NCI-H82 treated with DMSO at 0.1 percent for 48 hours (cell line): ENCODE data around the gene SLC6A15.
A peak's percentile ranks its signal among the peaks of the same experiment; 100 is the strongest.

Experiments used
- DNase-seq: peaks from one replicate; lab custom pipeline; 2025; ENCODE audit not compliant: unreplicated experiment; lab: John Stamatoyannopoulos, UW

Gene SLC6A15

DNA sequence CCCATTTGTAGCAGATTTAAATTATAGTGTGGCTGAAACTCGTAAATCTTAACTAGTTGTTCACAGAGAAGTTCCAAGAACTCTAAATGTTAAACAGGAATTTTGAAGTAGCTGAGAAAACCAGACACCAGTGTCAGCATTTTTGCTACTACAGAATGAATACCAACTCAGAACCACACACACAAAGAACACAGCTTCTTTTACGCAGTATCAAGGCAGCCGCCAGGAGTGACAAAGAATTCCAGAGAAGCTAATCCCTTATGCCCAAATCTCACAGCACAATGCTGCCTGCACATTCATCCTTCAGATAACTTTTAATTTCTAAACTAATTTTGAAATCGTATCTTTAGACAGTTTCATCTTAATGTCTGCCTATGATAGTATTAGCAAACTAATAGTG lies 37.4 kb downstream of the SLC6A15 start:
- peak; percentile 33 for DNase-seq

DNA sequence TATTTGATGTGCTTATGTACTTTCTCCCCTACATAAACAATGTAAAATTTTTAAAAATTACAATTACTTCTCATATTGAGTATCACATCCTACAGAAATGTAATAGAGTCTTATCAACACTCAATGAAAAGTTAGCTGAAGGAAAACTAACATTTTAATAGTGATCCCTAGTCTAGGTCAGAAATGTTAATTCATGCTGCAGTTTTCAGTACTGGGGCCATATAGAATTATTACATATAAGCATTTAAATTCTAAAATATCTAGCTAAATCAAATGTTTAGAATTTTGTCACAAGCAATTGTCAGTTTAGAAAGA lies 37.8 kb downstream of the SLC6A15 start:
- no peak for DNase-seq

- DNase-seq, result peak; percentile 69
Measured at GRCh38 chr12:84874125-84874824, 38.3 kb downstream of the SLC6A15 start.

DNA sequence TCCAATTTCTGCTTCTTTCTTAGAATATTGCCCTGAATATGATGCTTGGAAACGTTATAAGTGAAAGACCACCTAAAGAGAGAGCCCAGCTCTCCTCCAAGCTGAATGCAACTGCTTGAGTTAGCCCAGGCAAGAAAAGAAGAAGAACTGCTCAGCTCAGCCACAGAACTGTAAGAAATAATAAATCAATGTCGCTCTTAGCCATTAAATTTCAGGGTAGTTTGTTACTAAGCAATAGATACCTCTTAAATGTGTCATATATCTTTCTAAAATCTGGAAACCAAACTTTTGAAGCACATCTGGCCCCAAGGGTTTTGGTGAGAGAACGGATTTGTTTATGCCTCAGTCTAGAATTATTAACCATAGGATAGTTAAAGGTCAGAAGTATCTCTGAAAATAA lies 50.4 kb downstream of the SLC6A15 start:
- no peak for DNase-seq

- DNase-seq, result no peak
Measured at GRCh38 chr12:84860718-84861117, 51.9 kb downstream of the SLC6A15 start.

DNA sequence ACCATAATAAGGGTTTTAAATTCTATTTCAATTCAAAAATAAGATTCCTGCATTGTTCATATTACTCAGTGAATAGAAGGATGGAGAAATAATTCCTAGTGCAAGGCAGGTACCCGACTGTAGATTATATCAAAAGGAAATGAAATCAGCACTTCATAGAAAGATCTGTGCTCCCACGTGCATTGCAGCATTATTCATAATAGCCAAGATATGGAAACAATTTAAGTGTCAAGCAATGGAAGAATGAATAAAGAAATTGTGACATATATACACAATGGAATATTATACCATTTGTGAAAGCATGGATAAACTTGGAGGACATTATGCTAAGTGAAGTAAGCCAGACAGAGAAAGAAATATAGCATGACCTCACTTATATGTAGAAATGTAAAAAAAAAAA lies 53.8 kb downstream of the SLC6A15 start:
- no peak for DNase-seq

DNA sequence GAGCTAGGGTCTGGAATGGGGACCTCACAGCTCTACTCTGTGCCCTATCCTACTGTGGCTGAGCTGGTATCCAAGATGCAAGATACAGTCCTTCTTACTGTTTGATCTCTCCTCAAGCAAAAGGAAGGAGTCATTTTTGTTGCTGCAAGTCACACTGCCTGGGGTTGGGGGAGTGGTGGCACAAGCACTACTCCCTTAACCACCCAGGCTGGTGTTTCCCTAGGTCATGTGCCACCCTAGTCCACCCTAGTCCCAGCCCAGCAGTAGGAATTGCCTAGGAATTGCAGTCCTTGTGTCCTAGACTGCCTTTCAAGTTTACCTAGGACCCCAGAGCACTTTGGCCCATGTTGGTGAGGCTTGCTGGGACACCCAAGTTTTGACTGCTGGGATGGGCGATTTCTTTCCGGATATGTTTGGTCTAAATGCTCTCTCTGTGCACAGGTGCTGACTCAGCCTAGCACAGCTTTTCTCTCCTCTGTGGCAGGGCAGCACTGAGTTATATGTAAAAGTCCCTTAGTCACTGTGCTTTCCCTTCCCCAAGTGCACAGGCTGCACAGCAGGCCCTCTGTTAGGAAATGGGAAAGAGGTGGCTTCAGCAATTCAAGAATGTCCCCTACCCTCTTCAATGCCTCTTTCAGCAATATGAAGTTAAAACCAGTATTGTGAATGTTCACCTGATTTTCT lies 54.9 kb downstream of the SLC6A15 start:
- DNase-seq, result no peak

DNA sequence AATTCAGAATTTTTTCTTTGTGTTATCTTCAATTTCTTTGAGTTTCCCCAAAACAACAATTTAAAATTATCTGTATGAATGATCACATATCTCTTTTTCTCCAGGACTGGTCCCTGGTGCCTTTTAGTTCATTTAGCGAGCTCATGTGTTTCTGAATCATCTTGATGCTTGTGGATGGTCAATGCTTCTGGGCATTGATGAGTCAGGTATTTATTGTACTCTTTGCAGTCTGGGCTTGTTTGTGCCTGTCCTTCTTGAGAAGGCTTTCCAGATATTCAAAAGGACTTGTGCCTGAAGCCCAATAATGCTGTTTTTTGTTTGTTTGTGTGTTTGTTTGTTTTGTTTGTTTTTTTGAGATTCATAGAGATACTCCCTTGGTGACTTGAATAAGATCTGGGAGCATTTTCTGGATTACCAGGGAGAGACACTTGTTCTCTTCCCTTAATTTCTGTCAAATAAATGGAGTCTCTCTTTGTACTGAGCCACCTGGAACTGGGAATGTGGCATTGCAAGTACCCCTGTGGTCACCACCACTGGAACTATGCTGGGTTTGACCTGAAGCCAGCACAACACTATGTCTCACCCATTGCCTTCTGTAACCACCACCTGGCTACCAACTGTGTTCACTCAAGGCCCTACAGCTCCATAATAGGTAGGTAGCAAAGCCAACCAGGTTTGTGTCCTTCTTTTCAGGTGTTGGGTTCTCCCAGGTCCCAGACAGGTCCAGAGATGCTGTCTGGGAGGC lies 56.3 kb downstream of the SLC6A15 start:
- no peak for DNase-seq

DNA sequence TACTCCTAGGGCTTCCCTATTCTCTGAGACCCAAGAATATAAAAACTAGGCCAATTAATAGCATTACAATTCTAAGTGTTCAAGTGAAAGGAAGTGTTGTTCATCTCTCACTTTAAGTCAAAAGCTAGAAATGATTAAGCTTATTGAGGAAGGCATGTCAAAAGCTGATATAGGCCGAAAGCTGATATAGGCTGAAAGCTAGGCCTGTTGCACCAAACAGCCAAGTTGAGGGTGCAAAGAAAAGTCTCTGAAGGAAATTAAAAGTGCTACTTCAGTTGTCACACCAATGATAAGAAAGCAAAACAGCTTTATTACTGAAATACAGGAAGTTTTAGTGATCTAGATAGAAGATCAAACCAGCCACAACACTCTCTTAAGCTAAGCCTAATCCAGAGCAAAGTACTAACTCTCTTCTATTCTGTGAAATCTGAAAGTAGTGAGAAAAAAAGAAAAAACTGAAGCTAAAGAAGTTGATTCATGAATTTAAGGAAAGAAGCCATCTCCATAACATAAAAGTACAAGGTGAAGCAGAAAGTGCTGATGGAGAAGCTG lies 68.9 kb downstream of the SLC6A15 start:
- no peak for DNase-seq

DNA sequence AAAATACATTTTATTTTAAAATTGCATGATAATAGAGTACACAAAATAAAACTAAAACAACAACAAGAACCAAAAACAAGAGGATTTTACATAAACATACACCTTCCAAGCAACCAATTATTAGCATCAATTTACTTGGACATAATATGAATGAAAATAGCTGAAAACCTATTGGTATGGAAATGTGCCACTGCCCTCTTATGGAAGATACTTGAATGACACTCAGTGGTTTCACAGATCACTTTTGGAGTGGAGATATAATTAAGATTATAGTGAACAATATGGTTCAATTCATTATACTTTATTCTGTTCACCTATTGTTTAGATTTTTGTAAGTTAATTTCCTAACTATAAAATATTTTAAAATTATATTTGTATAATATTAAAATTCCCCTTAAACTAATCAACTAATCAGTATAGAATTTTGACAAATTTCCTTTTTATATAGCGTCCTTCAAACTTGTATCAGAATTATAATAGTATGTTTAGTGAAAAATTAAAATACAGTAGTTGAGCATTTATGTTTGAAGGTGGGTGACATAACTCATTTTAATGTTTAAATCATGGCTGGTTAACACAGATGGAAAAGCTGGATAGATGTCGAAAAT lies 70.1 kb downstream of the SLC6A15 start:
- peak; percentile 45 for DNase-seq

DNA sequence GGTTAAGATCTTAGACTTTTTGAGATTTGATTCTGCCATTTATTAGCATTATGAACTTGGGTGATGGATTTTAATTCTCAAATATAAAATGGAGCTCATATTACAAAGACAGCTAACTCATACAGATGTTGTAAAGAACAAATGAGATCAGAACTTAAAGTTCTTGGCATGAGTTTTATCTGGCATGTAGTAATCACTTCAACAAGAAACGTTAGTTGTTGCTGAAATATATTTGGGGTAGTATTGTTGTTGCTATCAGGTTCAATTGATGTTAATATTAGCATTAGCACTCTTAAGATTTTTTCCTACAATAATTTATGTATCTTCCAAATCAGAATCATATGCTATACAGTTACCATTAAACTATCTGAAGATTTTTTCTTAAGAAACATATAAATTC lies 71.0 kb downstream of the SLC6A15 start:
- DNase-seq, result no peak

DNA sequence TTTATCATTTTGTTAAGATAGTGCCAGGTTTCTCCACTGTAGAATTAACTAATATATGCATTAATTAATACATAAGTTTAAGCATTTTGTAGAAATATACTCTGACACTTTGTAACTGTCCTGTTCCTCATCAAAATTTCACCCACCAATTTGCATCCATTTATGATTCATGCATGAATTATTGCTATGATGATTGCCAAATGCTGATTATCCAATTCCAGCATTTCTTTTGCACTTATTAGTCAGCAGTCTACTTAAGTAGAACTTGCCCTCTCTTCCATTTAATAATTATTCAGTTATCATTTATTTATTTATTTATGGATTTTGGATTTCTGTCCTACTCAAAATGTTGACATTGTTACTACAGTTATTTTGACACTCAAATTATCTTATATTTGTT lies 72.2 kb downstream of the SLC6A15 start:
- DNase-seq, result no peak

GRCh38 chr12:84826925-84827324 lies 85.7 kb downstream of the SLC6A15 start:
- no peak for DNase-seq

GRCh38 chr12:84825149-84825548 lies 87.5 kb downstream of the SLC6A15 start:
- DNase-seq, result no peak

DNA sequence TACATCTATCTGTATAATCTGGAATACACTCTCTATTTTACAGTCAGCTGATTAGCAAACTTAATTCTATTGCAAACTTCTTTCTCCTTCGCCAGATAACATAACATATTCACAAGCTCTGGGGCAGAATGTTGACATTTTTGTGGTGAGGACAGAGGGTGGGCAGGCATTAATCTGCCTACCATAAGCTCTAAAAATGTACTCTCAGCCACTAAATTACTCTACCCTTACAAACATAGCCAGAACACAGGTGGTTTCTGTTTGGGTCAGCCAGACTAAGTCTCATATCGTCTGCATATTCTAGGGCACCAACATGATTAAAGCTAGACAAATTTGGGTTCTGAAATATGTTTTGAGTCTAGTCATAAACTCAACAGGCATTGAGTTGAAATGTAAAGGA lies 90.1 kb downstream of the SLC6A15 start:
- DNase-seq, result no peak

DNA sequence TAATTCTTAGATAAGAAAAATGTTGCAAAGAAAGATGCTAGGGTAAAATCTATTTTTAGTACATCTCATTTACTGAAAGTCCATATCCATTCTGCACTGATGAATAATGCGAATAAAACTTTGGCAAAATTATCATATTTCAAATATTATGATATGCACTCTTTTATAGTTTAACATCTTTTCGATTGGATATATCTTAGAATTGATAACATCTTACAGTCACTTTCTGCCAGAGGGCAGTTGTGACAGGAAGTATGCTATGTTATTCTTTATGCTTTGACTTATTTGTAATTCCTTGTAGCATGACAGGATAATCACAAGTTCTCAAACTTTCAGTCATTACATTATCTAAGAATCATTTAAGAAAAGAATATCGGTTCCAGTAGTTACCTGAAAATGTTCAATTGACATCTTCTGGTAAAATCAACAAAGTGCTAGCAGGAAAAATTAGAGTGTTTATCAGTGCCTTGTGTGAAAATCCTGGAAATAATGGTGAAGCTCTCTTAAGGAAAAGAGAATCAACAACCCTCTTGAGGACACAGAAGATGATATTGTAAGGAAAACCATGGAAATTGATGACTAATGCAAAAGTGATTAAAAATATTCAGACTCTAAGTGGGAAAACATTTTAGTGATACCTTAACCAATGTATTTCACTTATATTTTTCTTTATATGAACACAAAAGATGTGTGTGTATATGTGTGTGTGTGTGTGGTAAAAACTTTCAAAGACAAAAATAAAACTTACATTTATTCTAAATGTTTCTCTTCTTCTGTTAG lies 95.5 kb downstream of the SLC6A15 start:
- DNase-seq, result no peak

DNA sequence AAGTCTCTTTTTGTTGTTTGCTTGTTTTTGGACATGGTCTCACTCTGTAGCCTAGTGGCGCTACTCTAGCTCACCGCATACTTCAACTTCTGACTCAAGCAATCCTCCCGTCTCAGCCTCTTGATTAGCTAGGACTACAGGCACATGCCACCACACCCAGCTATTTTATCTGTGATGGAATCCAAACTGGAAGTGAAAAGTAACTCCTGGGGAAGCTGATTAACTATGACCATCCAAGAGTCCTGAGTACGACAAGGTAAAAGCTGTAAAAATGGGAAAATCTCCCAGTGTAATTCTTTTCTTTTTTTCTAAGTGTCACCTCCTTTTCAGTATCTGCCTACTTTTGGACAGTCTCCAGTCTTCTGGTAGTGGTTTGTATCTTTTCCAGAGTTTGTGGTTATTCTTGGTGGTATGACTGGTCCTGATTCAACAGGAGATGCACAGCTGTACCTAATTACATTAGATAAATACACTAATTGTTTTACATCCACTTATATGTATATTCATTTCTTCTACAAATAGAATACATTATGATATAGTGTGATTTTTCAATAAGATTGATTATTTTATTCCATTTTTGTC lies 97.8 kb downstream of the SLC6A15 start:
- DNase-seq, result no peak

DNA sequence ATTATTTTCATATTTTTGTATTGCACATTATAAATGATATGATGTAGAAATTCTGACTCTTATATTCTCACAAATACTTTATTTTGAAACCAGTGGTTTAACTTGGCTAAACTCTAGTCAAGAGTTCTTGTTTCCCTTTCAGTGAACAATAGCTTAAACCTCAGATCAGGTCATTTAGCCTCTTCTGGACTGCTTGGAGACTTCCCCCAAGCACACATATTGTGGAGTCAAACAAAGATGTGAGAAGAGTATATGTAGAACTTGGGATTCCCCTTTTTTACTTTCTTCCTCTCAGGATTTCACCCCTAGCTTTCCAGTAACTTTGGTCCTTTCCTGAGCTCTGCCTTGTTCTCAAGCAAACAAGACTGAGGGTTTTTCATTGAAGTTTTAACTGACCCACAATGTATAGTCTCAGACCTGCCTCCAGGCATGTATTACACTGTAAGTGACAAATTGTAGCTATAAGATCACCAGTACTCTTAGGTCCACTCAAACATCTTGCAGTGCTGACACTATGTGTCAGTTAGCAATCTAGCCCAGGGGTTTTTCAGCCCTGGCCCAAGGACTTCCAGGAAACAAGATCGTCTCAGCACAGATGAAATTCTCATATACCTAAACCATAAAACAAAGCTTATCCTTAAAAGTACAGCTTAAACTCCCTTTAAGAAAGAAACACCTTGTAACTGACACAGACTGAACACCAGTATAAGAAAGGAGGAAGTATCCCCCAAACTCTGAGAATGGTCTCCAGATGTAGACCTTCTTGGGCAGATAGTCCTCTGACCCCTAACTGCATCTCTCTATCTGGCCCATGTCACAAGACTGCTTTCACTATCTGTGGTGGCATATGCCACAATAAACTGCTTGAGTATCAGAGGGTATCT lies 98.6 kb downstream of the SLC6A15 start:
- DNase-seq, result no peak

DNA sequence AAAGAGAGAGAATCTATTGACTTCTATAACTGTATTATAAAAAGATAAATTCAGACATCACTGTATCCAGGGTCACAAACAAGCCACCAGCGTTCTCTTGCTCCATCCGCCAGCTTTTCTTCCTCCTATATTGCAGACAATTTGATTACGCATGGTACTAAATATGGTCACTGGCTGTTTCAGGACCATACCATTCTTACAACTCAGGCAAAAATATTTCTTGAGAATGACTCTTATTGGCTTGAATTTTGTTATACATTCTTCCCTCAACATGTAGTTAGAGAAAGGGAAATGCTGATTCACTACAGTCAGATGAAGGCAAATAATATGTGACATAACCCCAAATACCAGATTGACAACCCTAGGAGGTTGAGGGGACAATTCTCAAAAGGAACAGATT lies 101.3 kb downstream of the SLC6A15 start:
- no peak for DNase-seq

DNA sequence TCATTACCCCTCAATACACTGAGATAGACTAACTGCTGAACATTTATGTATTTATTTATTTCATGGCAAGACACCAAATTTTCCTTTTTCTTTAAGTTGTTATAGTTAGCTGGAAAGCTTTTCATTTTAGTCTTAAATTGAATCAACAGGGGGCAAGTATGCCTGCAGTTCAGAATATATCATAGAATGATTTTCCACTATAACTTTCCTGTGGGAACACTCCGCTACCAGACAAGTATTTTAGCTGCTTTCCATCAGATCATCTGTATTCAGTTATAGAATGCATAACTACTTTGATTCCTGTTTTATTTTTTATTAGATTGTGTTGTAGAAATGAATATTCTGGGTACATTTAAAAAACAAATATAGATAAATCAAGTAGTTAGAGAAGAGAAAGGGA lies 102.0 kb downstream of the SLC6A15 start:
- no peak for DNase-seq
